HG02870 (cell line): ENCODE measurements around the gene HES1.

Experiments used
- ATAC-seq: cut with Tn5 transposase; IDR thresholded peaks from one replicate; pipeline ENCODE4 v1.9.1; 2021; ENCODE audit warnings: mild to moderate bottlenecking, moderate library complexity; ENCODE audit not compliant: unreplicated experiment

Gene HES1

GRCh38 chr3:194165271-194166018 is 29.5 kb downstream of the HES1 start:
- ATAC-seq, result no peak

- ATAC-seq, result no peak
Measured at GRCh38 chr3:194166682-194167479, 30.9 kb downstream of the HES1 start.

GRCh38 chr3:194167480-194168282 is 31.7 kb downstream of the HES1 start:
- no peak for ATAC-seq

GRCh38 chr3:194168994-194169393 is 33.0 kb downstream of the HES1 start:
- ATAC-seq, result no peak

DNA sequence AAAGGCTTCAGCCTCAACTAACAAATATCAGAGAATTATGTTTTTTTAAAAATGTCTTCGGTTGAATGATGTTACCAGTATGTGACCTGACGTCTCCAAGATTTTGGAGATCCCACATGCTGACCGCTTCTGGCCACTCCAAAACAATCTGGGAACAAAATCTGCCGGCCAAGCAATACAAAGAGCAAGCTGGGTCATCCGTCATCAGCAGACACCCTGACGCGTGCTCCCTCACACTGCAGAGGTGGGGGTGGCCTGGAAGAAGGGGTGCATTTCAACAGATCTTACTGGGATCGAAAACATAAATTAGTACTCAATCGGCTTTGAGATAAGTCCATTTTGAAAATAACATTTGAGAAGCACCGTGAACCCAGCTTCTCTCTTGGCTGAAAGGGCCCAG is 33.6 kb downstream of the HES1 start:
- ATAC-seq, result no peak

GRCh38 chr3:194170793-194171192 is 34.8 kb downstream of the HES1 start:
- no peak for ATAC-seq

GRCh38 chr3:194174406-194174805 is 38.5 kb downstream of the HES1 start:
- ATAC-seq, result no peak

DNA sequence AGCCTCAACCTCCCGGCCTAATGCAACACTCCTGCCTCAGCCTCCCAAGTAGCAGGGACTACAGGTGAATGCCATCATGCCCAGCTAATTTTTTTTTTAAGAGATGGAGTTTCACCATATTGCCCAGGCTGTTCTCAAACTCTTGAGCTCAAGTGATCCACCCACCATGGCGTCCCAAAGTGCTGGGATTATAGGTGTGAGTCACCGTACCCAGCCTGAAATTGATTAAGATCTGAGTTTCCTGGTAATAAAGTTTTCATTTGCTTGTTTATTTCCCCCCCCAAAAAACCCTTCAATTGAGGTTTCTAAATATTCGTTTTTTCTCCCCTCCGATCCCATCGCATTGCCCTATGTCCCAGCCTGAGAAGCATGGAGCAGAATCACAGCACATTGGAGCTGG is 39.0 kb downstream of the HES1 start:
- ATAC-seq, result no peak

DNA sequence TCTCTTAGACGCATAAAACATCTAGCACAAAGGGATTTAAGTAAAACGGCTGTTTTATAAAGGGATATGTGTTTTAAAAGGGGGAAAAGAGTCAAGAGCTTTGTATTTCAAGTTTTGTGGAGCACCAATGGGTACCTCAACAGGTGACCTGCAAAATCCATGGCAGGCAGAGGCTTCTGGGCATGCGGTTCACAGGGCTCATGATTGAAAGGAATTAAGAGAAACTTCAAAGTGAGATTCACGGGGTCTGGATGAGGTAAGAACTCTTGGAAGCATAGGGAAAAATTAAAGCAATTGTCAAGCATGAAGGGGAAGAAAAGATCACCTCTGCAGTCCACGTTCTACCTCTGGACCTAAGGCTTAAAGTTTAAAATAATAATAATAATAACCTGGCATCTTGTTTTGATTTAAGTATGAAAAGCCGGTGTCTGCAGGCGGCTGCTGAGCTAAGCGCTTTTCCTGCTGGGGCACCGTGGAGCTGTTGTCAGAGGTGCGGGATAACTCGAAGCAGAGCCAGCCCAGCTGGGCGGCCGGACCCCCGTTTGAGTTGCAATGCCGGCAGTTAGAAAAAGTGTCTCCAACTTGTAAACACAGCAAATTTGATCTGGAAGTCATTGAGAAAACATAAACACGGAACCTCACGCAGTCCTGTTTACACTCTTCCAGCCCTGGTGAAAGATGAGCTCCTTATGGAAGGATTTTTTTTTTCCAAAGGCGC is 40.5 kb downstream of the HES1 start:
- no peak for ATAC-seq

GRCh38 chr3:194177141-194177540 is 41.2 kb downstream of the HES1 start:
- no peak for ATAC-seq

DNA sequence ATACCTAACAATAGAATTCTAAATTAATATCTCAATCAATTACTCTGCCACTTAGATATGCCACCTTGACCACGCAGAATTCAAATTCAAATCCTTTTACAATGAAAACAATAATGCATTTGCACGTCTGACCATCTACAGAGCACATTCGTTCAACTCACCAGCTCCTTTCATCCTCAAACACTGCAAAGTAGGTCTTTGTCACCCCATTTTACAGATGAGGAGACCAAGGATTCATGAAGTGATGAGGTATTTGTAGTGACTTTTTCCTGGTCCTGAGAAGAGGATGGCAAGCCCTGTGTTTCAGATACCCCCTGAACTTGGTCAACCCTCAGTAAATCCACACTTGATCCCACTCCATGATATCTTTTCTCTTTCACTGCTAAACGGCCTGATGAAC is 42.2 kb downstream of the HES1 start:
- no peak for ATAC-seq

GRCh38 chr3:194178669-194179068 is 42.7 kb downstream of the HES1 start:
- ATAC-seq, result no peak

GRCh38 chr3:194180570-194180969 is 44.6 kb downstream of the HES1 start:
- no peak for ATAC-seq

DNA sequence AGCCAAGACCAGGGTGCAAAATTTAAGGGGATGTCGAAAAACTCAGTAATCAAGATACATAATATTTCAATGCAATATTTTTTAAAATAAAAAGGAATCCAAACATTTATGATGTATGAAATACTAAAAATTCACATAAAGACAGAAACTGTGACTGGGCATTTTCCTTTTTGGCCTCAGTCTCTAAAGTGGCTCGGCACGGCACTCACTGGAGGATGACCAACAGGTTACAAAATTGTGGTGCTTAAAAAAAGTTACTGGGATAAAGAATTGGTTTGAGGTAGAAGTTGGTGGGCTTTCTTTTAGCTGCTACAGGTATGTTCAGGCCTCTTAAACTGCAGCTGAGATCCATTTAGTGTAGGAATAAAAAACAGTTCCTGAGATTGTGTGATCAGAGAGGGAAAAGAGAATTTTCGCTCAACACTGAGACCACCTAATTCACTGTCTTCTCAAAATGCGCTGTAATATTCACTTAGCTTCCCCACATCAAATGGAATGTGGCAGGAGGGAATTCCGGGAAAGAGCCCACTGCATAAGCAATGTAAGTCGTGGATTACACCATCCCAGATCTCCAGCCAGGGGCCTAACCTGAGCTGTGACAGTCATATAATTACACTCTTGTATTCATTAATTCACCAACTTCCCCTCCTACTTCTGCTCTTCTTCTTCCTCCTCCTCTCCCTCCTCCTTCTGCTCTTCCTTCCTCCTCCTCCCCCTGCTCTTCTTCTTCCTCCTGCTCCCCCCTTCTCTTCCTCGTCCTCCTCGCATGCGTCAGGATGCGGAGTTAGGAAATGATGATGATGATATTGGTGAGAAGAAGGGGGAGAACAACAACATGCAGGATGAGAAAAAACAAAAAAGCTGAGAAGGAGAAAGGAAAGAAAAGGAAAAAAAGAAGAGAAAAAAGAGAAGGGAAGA is 45.9 kb downstream of the HES1 start:
- ATAC-seq, result no peak

DNA sequence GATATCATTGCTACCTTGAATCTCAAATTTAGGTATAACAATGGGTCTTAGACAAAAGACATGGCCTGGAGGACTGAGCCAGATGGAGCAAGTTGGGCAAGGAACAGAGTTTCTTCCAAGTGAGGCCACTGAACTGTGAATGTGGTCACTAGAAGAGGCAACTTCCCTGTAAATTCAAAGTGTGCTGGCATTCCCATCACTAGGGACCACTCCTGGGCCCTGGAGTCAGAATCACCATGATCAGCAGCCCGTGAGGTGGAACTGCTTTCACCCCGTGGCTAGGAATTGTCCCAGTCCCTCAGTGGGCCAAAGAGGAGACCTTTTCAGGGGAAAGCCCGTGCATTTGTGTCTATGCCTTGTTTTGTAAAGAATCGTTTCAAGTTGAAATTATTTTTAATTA is 47.3 kb downstream of the HES1 start:
- ATAC-seq, result no peak

- ATAC-seq, result no peak
Measured at GRCh38 chr3:194184265-194184751, 48.4 kb downstream of the HES1 start.

- ATAC-seq, result no peak
Measured at GRCh38 chr3:194184801-194185200, 48.9 kb downstream of the HES1 start.

DNA sequence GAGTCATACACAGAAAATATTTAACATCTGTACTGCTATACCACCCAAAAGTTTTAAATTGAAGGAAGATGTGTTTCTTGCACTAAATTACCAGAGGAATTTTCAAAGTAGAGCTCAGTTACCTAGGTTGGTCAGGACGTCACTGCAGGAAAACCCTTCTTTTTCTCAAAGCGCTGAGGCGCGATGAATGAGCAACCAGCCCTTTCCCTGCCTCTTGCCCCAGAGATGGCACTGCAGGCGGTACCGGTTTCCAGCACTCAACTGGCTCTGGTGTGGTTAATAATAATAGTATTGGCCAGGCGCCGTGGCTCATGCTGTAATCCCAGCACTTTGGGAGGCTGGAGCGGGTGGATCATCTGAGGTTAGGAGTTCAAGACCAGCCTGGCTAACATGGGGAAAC is 49.3 kb downstream of the HES1 start:
- no peak for ATAC-seq

GRCh38 chr3:194187233-194187944 is 51.4 kb downstream of the HES1 start:
- no peak for ATAC-seq
